GM20000 (cell line): ENCODE measurements around the gene INPP5F.

Experiments
- DNase-seq: peaks from one replicate; pipeline ENCODE4 v3.0.0; 2012; ENCODE audit warnings: low spot score
- CTCF ChIP-seq: IDR thresholded peaks from 2 replicates; pipeline ENCODE4 v1.5.1; 2012; ENCODE audit warnings: mild to moderate bottlenecking, control low read depth; ENCODE audit errors: extremely low read depth, missing control alignments

INPP5F gene

GRCh38 chr10:119775529-119775928, 49.7 kb downstream of the INPP5F start:
- no peak for TF ChIP-seq CTCF
- DNase-seq = no peak

DNA sequence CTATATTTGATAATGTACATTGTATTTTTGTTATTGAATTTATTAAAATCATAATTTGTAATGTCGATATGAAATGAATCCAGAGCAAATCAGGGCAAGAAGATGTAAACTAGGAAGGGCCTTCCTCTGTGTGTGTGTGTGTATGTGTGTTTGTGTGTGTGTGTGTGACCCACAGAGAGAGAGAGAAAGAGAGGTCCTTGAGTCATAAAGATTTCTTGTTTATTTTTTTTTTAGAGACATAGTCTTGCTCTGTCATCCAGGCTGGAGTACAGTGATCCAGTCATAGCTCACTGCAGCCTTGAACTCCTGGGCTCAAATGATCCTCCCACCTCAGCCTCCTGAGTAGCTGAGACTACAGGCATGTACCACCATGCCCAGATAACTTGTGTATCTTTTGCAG, 50.7 kb downstream of the INPP5F start:
- DNase-seq = no peak
- no peak for TF ChIP-seq CTCF

DNA sequence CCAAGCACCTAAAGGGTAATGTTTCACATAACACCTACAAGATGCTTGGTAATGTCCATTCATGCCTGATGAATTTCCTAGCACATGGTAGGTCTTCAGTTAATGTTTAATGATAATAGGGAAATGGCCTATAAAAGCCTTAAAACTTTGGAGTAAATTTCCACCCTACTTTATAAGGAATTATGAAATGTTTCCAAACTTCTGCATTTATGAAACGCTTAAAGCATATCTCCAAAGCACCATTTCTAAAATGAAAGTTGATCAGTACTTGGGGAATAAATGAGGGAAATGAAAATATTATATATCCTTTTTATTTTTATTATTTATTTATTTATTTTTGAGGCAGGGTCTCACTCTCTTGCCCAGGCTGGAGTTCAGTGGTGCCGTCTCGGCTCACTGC, 51.8 kb downstream of the INPP5F start:
- no peak for TF ChIP-seq CTCF
- no peak for DNase-seq

DNA sequence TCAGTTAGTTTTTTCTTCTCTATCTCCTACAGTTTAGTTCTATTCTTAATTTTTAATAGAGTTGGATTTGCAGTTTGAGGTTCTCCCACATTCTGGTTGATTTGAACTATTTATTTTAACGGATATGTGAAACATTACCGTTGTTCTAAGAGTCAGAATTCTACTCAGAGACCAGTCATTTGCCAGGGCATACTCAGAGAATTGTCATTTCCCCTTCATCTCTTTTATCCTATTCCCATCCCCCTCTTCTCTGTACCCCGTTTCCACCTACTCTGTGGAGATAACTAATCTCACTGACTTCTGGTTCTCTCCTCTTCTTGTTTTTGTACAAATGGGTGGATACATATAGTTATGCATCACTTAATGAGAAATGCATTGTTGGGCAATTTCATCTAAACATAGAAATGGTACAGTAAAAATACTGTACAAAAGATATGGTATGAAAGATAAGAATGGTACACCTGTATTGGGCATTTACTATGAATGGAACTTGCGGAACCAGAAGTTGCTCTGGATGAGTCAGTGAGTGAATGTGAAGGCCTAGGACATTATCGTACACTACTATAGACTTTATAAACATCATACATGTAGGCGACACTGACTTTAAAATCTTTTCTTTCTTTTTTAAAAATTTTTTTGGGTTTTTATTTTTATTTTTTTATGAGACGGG, 53.1 kb downstream of the INPP5F start:
- no peak for TF ChIP-seq CTCF
- DNase-seq = no peak

DNA sequence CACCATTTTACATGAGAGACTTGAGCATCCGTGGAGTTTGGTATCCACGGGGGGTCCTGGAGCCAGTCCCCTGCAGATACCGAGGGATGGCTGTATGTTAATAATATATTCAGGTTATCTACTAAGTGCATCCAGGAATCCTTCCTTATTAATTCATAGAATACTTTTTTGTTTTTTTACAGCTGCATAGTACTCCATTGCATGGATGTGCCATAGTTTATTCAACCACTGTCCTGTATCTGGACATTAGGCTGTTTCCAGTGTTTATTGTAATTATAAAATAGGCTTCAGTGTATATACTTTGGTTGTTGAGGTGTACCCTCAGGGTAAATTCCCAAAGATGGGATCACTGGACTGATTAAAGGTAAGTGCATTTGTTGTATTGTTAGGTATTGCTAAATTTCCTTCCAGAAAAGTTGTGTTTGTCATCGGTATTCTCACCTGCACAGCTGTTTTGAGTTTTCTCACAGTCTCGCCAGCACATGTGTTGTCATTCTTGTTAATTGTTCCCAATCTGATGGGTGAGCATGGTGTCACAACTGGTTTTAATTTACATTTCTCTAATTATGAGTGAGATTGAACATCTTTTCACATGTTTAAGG, 55.1 kb downstream of the INPP5F start:
- no peak for DNase-seq
- TF ChIP-seq CTCF = no peak

GRCh38 chr10:119781498-119781897, 55.6 kb downstream of the INPP5F start:
- DNase-seq = no peak
- no peak for TF ChIP-seq CTCF

GRCh38 chr10:119782981-119783664, 57.3 kb downstream of the INPP5F start:
- DNase-seq = no peak
- no peak for TF ChIP-seq CTCF
